GM10266 (cell line): ENCODE measurements around the gene SLC43A3.
"Not testable (repeated sequence)": the region's sequence is repeated elsewhere in the genome, so short reads cannot be mapped to it uniquely, and the experiment has no call there.

Experiments
- DNase-seq: peaks from one replicate; pipeline ENCODE4 v3.0.0; 2012; ENCODE audit errors: extremely low spot score
- TF ChIP-seq, protein P1 (sequence below): IDR thresholded peaks from 2 replicates; pipeline ENCODE4 v1.5.1; 2012; ENCODE audit warnings: mild to moderate bottlenecking, low read depth; ENCODE audit not compliant: control insufficient read depth, insufficient read depth; ENCODE audit errors: missing control alignments

Gene SLC43A3

GRCh38 chr11:57368106-57368844 lies 58.6 kb downstream of the SLC43A3 start:
- TF ChIP-seq, protein P1, sequence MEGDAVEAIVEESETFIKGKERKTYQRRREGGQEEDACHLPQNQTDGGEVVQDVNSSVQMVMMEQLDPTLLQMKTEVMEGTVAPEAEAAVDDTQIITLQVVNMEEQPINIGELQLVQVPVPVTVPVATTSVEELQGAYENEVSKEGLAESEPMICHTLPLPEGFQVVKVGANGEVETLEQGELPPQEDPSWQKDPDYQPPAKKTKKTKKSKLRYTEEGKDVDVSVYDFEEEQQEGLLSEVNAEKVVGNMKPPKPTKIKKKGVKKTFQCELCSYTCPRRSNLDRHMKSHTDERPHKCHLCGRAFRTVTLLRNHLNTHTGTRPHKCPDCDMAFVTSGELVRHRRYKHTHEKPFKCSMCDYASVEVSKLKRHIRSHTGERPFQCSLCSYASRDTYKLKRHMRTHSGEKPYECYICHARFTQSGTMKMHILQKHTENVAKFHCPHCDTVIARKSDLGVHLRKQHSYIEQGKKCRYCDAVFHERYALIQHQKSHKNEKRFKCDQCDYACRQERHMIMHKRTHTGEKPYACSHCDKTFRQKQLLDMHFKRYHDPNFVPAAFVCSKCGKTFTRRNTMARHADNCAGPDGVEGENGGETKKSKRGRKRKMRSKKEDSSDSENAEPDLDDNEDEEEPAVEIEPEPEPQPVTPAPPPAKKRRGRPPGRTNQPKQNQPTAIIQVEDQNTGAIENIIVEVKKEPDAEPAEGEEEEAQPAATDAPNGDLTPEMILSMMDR: no peak
- no peak for DNase-seq

DNA sequence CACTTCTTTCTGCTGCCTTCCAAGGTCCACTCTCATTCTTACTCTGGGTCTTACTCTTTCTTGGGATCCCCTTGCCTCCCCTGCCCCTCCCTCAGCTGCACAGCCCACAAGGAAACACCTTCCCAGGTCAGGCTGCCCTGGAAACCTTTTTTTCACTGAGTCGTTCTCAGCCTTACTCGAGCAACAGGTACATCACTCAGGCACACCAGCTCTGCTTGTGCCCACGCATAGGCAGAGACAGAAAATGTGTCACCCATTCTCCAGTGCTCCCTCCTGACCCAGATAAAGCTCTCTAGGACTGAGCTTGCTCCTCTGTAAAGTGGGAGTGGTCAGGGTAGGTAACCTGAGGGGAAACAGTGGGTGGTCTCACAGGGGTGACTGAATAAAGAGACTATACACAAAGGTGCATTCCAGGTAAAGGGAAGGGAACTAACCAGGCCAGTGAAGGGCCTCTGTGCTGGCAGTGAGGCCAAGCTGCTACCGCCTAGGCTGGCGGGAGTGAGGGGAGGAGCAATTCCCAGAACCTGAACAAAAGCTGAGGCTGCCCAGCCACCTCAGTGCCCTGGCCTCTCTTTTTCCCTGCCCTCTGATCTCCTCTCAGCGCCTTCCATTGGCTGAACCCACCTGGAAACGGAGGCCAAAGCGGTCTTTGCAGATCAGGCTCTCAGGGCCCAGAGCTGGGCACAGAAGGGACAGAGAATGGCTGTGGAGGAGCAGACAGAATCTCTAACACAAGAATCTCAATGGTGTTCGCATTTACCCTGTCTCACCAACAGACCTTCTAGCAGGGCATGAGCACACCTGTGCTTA lies 61.9 kb downstream of the SLC43A3 start:
- TF ChIP-seq, protein P1: no peak
- no peak for DNase-seq

- no peak for DNase-seq
- TF ChIP-seq, protein P1: no peak
Measured at GRCh38 chr11:57363131-57364080, 63.5 kb downstream of the SLC43A3 start.

GRCh38 chr11:57361926-57362325 lies 65.0 kb downstream of the SLC43A3 start:
- TF ChIP-seq, protein P1: no peak

GRCh38 chr11:57361420-57361819 lies 65.5 kb downstream of the SLC43A3 start:
- DNase-seq: not testable (repeated sequence)

More at GRCh38 chr11:57361926-57362325, 65.0 kb downstream of the SLC43A3 start:
- no peak for DNase-seq

- no peak for DNase-seq
- TF ChIP-seq, protein P1: no peak
Measured at GRCh38 chr11:57360991-57361390, 65.9 kb downstream of the SLC43A3 start.
